GM18511 (cell line): ENCODE results near the gene EPGN.
A peak's percentile ranks its signal among the peaks of the same experiment; 100 is the strongest.

Experiments
- ATAC-seq: cut with Tn5 transposase; IDR thresholded peaks from one replicate; pipeline ENCODE4 v1.9.1; 2021; ENCODE audit warnings: mild to moderate bottlenecking, moderate library complexity; ENCODE audit not compliant: unreplicated experiment

EPGN gene

DNA sequence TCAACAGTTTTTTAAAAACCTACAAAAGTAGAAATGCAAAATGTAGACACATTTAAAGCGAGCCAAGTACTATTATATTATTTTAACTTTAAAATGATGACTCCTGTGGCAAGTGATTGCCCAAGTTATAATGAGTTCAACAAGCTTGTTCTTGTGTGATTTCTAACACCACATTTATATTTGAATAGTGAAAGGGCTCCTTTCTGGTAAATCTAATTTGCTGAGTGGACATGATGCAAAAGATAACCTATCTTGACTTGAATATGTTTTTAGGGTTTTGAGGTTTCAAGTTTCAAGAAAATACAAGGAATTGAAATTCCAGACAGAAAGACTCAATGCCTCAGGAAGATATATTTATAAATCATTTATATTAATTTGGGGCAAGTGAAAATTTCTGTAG lies 1.1 kb upstream of the EPGN start:
- no peak for ATAC-seq

- ATAC-seq: no peak
Measured at GRCh38 chr4:74309223-74309622, 953 bp downstream of the EPGN start.

DNA sequence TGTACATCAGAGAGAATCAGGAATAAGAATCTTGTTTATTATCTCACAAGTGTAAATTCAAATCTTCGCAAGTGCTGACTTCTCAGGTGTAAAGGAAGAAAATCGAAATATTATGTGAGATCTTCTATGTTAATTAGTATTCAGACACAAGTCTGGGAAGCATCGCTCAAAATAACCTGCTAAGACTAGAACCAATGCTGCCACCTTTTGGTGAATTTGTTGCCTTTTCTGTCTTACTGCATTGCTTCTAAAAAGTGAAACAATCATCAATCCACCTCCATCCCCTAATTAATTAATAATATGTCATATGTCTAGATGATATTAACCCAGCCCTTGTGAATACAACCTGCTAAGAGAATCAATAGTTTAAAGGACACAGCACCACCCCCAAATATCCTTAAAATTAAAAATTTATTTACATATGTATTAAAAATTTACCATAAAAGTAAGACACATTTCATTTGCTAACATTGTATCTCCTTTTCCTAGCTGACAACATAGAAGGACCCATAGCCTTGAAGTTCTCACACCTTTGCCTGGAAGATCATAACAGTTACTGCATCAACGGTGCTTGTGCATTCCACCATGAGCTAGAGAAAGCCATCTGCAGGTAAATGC lies 3.5 kb downstream of the EPGN start:
- peak; percentile 80 for ATAC-seq

DNA sequence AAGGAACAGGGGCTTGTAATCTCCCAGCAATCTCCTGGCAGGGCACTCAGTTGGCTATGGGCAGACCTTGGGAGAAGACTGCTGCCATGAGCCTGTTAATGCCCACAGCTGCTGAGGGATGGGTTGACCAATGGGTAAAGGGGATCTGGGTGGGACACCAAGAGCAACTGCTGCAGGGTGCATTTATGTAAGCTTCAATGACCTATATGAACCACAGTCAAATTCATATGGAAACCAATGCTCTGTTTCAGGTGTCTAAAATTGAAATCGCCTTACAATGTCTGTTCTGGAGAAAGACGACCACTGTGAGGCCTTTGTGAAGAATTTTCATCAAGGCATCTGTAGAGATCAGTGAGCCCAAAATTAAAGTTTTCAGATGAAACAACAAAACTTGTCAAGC lies 6.1 kb downstream of the EPGN start:
- no peak for ATAC-seq

DNA sequence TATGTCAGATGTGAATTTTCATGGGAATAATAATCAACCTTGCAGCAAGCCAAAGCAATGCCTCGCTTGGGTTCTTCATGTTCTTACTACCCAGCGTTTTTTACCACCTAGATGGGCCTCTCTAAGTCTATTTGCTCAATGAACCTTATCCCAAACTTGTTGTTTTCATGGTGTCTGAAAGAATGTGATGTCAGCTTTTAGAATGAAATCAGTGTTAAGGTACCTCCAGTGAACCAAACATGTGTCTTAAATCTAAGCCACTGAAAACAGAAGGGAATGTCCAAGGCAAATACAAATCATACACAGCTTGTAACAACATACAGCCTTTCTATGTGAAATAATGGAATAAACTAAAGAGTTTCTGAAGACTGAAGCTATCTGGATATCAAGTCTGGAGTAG lies 6.7 kb downstream of the EPGN start:
- ATAC-seq: no peak

DNA sequence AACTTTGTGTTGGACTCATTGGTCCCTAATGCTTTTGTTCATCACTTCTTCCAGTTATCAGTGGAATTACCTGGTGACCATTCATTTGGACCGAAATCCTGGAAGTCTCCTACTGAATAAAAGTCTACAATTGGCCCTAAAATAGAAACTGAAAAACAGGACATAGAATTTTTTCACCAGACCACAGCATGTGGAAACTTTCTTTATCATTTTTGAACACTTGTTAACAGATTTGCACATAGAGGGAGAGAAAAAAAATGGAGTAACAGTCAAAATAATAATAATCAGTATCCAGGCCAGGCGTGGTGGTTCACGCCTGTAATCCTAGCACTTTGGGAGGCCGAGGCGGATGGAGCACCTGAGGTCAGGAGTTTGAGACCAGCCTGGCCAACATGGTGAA lies 7.1 kb downstream of the EPGN start:
- no peak for ATAC-seq

- no peak for ATAC-seq
Measured at GRCh38 chr4:74316397-74316796, 8.1 kb downstream of the EPGN start.

- ATAC-seq: no peak
Measured at GRCh38 chr4:74317616-74318246, 9.5 kb downstream of the EPGN start.

DNA sequence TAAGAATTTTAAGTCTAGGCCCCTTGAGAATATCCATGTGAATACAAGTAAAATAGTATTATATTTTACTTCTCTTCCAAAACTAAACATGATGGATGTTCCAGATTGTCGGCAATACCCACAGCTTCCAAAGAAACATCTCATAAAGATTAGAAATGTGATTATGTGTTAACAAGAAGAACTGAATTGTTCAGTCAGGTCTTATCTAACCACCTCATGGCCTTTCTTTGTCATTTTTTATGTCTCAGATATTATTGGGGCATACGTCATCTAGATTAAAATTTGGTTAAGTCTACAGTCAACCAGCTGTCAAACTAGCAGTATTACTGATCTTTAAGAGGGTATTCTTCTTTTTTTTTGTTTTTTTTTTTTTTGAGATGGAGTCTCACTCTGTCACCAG lies 10.0 kb downstream of the EPGN start:
- no peak for ATAC-seq

DNA sequence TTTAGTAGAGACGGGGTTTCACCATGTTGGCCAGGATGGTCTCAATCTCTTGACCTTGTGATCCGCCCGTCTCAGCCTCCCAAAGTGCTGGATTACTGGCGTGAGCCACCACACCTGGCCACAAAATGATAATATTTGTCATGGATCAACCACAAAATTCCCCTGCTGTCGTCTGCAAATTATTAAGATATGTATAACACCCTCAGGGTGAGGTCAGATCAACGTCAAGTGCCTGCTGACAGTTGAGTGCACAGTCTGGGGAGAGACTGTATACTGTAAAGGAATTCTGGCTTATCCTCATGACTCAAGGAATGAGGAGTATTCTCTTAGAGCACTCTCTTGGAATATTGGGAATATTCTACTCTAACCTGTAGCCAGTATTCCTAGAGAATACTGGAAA lies 11.2 kb downstream of the EPGN start:
- no peak for ATAC-seq

GRCh38 chr4:74320559-74321118 lies 12.4 kb downstream of the EPGN start:
- ATAC-seq: peak; percentile 92

- ATAC-seq: no peak
Measured at GRCh38 chr4:74322301-74322700, 14.0 kb downstream of the EPGN start.

GRCh38 chr4:74323663-74324062 lies 15.4 kb downstream of the EPGN start:
- no peak for ATAC-seq

GRCh38 chr4:74324262-74324661 lies 16.0 kb downstream of the EPGN start:
- ATAC-seq: no peak

DNA sequence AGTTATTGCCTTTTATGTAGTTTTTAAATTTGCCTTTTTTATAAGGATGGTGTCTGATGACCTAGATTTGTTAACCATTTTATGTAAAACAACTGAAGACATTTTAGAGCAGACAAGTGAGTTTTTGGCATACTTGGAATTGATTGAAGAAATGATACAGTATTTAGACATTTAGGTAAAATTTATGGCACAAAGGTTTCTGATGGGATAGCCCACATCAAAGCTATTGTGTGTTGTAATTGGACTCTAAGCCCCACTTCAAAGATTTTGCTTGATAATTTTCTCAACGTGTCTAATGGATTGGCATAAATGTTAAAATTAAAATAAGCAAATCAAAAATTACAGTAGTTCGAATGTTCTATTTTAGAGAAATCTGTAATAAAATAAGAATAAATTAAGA lies 17.6 kb downstream of the EPGN start:
- ATAC-seq: no peak

DNA sequence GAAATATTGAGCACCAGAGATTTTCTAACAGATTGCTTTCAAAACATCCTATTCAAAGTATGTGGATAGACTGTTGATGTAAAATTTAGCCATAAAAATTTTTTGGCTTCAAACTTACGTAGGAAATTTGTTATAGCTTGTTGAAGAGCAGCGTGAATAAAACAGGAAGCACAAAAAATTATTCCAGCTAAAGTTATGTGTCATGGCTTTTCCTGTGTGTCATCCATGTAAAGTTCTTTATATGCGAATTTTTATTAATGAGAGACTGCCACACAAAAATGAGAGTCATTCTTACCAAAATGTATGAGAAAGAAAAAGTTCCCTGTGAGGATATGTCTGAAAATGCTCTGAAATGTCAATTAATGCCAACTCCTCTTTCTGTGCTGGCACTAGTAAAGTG lies 19.5 kb downstream of the EPGN start:
- ATAC-seq: no peak

- no peak for ATAC-seq
Measured at GRCh38 chr4:74328501-74328900, 20.2 kb downstream of the EPGN start.

GRCh38 chr4:74329307-74329706 lies 21.0 kb downstream of the EPGN start:
- no peak for ATAC-seq

DNA sequence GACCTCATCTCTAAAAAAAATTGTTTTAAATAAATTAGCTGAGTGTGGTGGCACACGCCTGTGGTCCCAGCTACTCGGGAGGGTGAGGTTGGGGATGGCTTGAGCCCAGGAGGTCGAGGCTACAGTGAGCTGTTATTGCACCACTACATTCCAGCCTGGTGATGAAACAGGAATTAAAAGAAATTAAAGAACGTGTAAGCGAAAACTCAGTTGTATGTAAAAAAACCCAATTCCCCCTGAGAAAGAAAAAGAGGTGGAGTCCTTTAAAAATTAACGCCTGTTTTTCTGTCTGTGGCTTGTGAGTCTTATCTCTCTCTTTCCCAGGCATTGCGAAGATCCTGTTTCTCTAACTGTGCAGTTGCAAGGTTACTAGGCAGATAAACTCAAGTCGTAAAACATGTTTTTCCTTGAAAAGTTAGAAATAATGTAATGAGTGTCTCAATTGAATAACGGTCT lies 22.1 kb downstream of the EPGN start:
- ATAC-seq: no peak

DNA sequence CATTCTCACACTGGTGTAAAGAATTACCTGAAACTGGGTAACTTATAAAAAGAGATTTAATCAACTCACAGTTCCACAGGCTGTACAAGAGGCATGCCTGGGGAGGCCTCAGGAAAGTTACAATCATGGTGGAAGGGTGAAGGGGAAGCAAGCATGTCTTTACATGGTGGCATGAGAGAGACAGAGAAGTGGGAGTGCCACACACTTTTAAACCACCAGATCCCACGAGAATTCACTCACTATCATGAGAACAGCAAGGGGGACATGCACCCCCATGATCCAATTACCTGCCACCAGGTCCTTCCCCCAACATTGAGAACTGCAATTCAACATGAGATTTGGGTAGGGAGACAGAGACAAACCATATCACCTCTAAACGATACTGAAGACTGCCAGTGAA lies 23.0 kb downstream of the EPGN start:
- no peak for ATAC-seq

GRCh38 chr4:74331944-74332343 lies 23.7 kb downstream of the EPGN start:
- ATAC-seq: no peak

DNA sequence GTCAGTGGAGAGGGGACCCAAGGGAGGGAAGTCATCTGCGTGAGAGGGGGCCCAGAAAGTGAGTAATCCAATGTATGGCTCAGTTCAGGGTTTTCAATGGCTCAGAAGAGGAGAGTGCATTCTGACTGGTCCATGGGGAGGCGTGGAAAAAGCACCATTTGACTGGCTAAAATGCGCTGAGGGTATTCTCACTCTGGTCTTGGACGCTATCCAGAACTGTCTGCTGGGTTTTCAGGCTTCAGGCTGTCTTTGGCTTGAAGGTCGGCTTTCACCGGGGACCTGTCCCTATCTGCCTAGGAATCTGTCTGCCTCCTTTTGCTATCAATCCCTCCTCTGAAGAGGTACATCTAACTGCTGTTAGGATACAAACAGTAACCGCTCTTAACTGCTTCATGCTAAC lies 26.4 kb downstream of the EPGN start:
- no peak for ATAC-seq
